ENCODE measurements around the gene GRK2.
"Not testable (repeated sequence)": the region's sequence is repeated elsewhere in the genome, so short reads cannot be mapped to it uniquely, and the experiment has no call there.

GRK2 gene

GRCh38 chr11:67254798-67255197 is 11.5 kb upstream of the GRK2 start:
- DNase-seq = no peak

GRCh38 chr11:67255353-67255752 is 10.9 kb upstream of the GRK2 start:
- DNase-seq = no peak

GRCh38 chr11:67255864-67256263 is 10.4 kb upstream of the GRK2 start:
- no peak for DNase-seq

- DNase-seq = no peak
Measured at GRCh38 chr11:67256477-67257135, 9.7 kb upstream of the GRK2 start.

GRCh38 chr11:67260406-67260805 is 5.9 kb upstream of the GRK2 start:
- no peak for DNase-seq

- DNase-seq = not testable (repeated sequence)
Measured at GRCh38 chr11:67260885-67261639, 5.2 kb upstream of the GRK2 start.

- DNase-seq = no peak
Measured at GRCh38 chr11:67261640-67261945, 4.7 kb upstream of the GRK2 start.

- DNase-seq = no peak
Measured at GRCh38 chr11:67261946-67262681, 4.2 kb upstream of the GRK2 start.

GRCh38 chr11:67262731-67263675 is 3.3 kb upstream of the GRK2 start:
- DNase-seq = peak; percentile 82

- no peak for DNase-seq
Measured at GRCh38 chr11:67264260-67264659, 2.0 kb upstream of the GRK2 start.

GRCh38 chr11:67264877-67265632 is 1.2 kb upstream of the GRK2 start:
- DNase-seq = no peak

GRCh38 chr11:67265633-67266448 is 432 bp upstream of the GRK2 start:
- peak; percentile 4 for DNase-seq

- peak; percentile 23 for DNase-seq
Measured at GRCh38 chr11:67267188-67268080, 1.2 kb downstream of the GRK2 start.

GRCh38 chr11:67268081-67268961 is 2.0 kb downstream of the GRK2 start:
- peak; percentile 98 for DNase-seq

- DNase-seq = no peak
Measured at GRCh38 chr11:67268962-67269268, 2.6 kb downstream of the GRK2 start.

GRCh38 chr11:67269401-67270255 is 3.4 kb downstream of the GRK2 start:
- peak; percentile 23 for DNase-seq

GRCh38 chr11:67270256-67271204 is 4.3 kb downstream of the GRK2 start:
- peak; percentile 86 for DNase-seq
